IMR-90 (cell line): ENCODE results near the gene COX10. TPM values are rescaled to one million over a fixed set of nuclear protein-coding genes. Genes with fewer than 3 reads are reported as not detected.
"Not testable (repeated sequence)": the region's sequence is repeated elsewhere in the genome, so short reads cannot be mapped to it uniquely, and the experiment has no call there.

Experiments
- ATAC-seq: fragments of 200-7000 bp; cut with Tn5 transposase; 2 replicates; pipeline ENCODE4 v1.9.1; 2020; ENCODE audit warnings: low read depth, mild to moderate bottlenecking, moderate library complexity
- BruUV-seq: library from RNA; stranded (reverse); fragments of 400-500 nt; replicated peaks from 2 replicates; lab custom pipeline; 2021; lab: Mats Ljungman, UMichigan
- CTCF ChIA-PET: fragments of 300-600 bp; formaldehyde crosslinking; extraction: SDS; loops from one replicate; lab custom pipeline; 2021; ENCODE audit warnings: antibody characterized with exemption; lab: Yijun Ruan, JAX
- POLR2A ChIA-PET: fragments of 300-600 bp; sonication (Branson Sonifier 250); formaldehyde crosslinking; loops from one replicate; lab custom pipeline; 2022; ENCODE audit warnings: antibody characterized with exemption; ENCODE audit not compliant: unreplicated experiment; lab: Charles Lee
- DNase-seq: peaks from one replicate; pipeline ENCODE4 v3.0.0; 2013
- H2AFZ ChIP-seq: replicated peaks from 2 replicates; pipeline ENCODE3; 2013; ENCODE audit warnings: low read length, mild to moderate bottlenecking; ENCODE audit not compliant: poor library complexity
- H2AK5ac ChIP-seq: 2 replicates; pipeline ENCODE4 v1.6.1; 2013; ENCODE audit warnings: low read depth, low read length, inconsistent platforms
- H2AK9ac ChIP-seq: replicated peaks from 2 replicates; pipeline ENCODE3; 2013; ENCODE audit warnings: mild to moderate bottlenecking, low read depth, low read length, moderate library complexity; ENCODE audit not compliant: poor library complexity
- H2BK120ac ChIP-seq: 2 replicates; pipeline ENCODE4 v1.6.1; 2013; ENCODE audit warnings: low read depth, low read length, inconsistent platforms
- H2BK15ac ChIP-seq: 3 replicates; pipeline ENCODE4 v1.6.1; 2013; ENCODE audit warnings: low read depth, low read length, inconsistent platforms
- H2BK20ac ChIP-seq: 2 replicates; pipeline ENCODE4 v1.6.1; 2013; ENCODE audit warnings: low read depth, mild to moderate bottlenecking, inconsistent platforms, low read length, moderate library complexity
- H2BK5ac ChIP-seq: 2 replicates; pipeline ENCODE4 v1.6.1; 2013; ENCODE audit warnings: mild to moderate bottlenecking, low read depth, low read length, inconsistent platforms; ENCODE audit not compliant: poor library complexity, severe bottlenecking
- H3K14ac ChIP-seq: replicated peaks from 2 replicates; pipeline ENCODE4 v1.6.1; 2013; ENCODE audit warnings: low read depth, low read length, inconsistent platforms
- H3K18ac ChIP-seq: 2 replicates; pipeline ENCODE4 v1.6.1; 2013; ENCODE audit warnings: low read depth, low read length, control low read depth
- H3K23ac ChIP-seq: 2 replicates; pipeline ENCODE4 v1.6.1; 2013; ENCODE audit warnings: low read depth, low read length, inconsistent platforms
- H3K27ac ChIP-seq: 2 replicates; pipeline ENCODE4 v1.5.1; 2013; ENCODE audit warnings: mild to moderate bottlenecking, control low read depth, low read length; ENCODE audit not compliant: insufficient read depth
- H3K27me3 ChIP-seq: 2 replicates; pipeline ENCODE4 v1.6.1; 2013; ENCODE audit warnings: low read length; ENCODE audit not compliant: control insufficient read depth, insufficient read depth
- H3K36me3 ChIP-seq: 2 replicates; pipeline ENCODE4 v1.6.1; 2013; ENCODE audit warnings: low read length, mixed read lengths; ENCODE audit not compliant: control insufficient read depth, insufficient read depth
- H3K4ac ChIP-seq: 2 replicates; pipeline ENCODE4 v1.6.1; 2013; ENCODE audit warnings: low read depth, low read length, inconsistent platforms
- H3K4me1 ChIP-seq: 2 replicates; pipeline ENCODE4 v1.6.1; 2013; ENCODE audit warnings: low read length, mixed read lengths; ENCODE audit not compliant: control insufficient read depth, insufficient read depth
- H3K4me2 ChIP-seq: 2 replicates; pipeline ENCODE4 v1.6.1; 2013; ENCODE audit warnings: low read depth, mild to moderate bottlenecking, control low read depth, low read length, moderate library complexity
- H3K4me3 ChIP-seq: 2 replicates; pipeline ENCODE4 v1.5.1; 2013; ENCODE audit warnings: low read depth, mild to moderate bottlenecking, control low read depth, low read length, moderate library complexity; ENCODE audit not compliant: insufficient read depth
- H3K56ac ChIP-seq: 2 replicates; pipeline ENCODE4 v1.6.1; 2013; ENCODE audit warnings: low read length, inconsistent platforms; ENCODE audit not compliant: insufficient read depth; ENCODE audit errors: extremely low read depth
- H3K79me1 ChIP-seq, 2 experiments: 2 replicates each; pipeline ENCODE4 v1.6.1; 2013; ENCODE audit warnings: low read length in 2 of 2, inconsistent platforms in 1 of 2, low read depth in 1 of 2
- H3K9ac ChIP-seq: 2 replicates; pipeline ENCODE4 v1.6.1; 2013; ENCODE audit warnings: low read depth, low read length, control low read depth
- H3K9me1 ChIP-seq: 2 replicates; pipeline ENCODE4 v1.6.1; 2013; ENCODE audit warnings: low read length, inconsistent platforms; ENCODE audit not compliant: insufficient read depth
- H3K9me3 ChIP-seq: 2 replicates; pipeline ENCODE4 v1.6.1; 2013; ENCODE audit warnings: low read length; ENCODE audit not compliant: control insufficient read depth, insufficient read depth
- H4K20me1 ChIP-seq: 2 replicates; pipeline ENCODE4 v1.6.1; 2013; ENCODE audit warnings: low read length, inconsistent platforms; ENCODE audit not compliant: insufficient read depth
- H4K5ac ChIP-seq: 2 replicates; pipeline ENCODE4 v1.6.1; 2013; ENCODE audit warnings: mild to moderate bottlenecking, low read depth, low read length, control low read depth
- H4K8ac ChIP-seq, 2 experiments: 2 replicates each; pipeline ENCODE4 v1.6.1; 2013; ENCODE audit warnings: low read depth in 2 of 2, low read length in 2 of 2, control low read depth in 1 of 2, inconsistent platforms in 1 of 2
- H4K91ac ChIP-seq: 2 replicates; pipeline ENCODE4 v1.6.1; 2013; ENCODE audit warnings: low read depth, low read length, inconsistent platforms; ENCODE audit not compliant: insufficient read depth
- WGBS, 2 experiments: methylation state at CpG; one replicate each; pipeline versions ENCODE4 v1.1.5 to v1.1.7; 2013; ENCODE audit warnings: missing lambda C conversion rate in 2 of 2; ENCODE audit not compliant: insufficient read length in 1 of 2; ENCODE audit errors: extremely low coverage in 2 of 2; 5-methylcytosine and 5-hydroxymethylcytosine counted together
- dilution Hi-C: fragments of 300-500 bp; cut with HindIII; formaldehyde crosslinking; loops from one replicate; pipeline ENCODE4 v1.14.3; 2018; ENCODE audit warnings: low sequenced_read_pairs; ENCODE audit not compliant: unreplicated experiment
- in situ Hi-C: fragments of 300-500 bp; cut with MboI; formaldehyde crosslinking; loops from 3 replicates; pipeline ENCODE4 v1.14.3; 2019; ENCODE audit warnings: low sequenced_read_pairs, inconsistent platforms, mixed read lengths
- intact Hi-C: fragments of 100-400 bp; cut with micrococcal nuclease; formaldehyde crosslinking; loops from 2 replicates; pipeline ENCODE4 v1.10.0; 2022
- polyA plus RNA-seq, 3 experiments: library from polyadenylated mRNA; depleted of rRNA; stranded (reverse); fragments of >200 nt; gene quantifications; 2 replicates each; pipeline ENCODE4 v1.2.3, GENCODE V29; 2012; ENCODE audit warnings: low replicate concordance in 1 of 3
- total RNA-seq: library from RNA; depleted of rRNA; stranded (reverse); fragments of >200 nt; gene quantifications from 2 replicates; pipeline ENCODE4 v1.2.3, GENCODE V29; 2012

Gene COX10
- total and polyA plus RNA-seq, 2 of the 4 experiments (the other 2 are of a cell fraction) = 15.4 to 16.1 TPM

- H3K27ac ChIP-seq, H3K9me3 ChIP-seq, H3K79me1 ChIP-seq, CTCF ChIA-PET, H3K14ac ChIP-seq, H3K4me1 ChIP-seq, H3K4me3 ChIP-seq, H4K91ac ChIP-seq, in situ Hi-C loops, BruUV-seq, H2AFZ ChIP-seq, H2AK9ac ChIP-seq, H2BK5ac ChIP-seq, ATAC-seq, H3K4me2 ChIP-seq, H2AK5ac ChIP-seq, H3K27me3 ChIP-seq, DNase-seq, H3K36me3 ChIP-seq, H3K18ac ChIP-seq, H4K20me1 ChIP-seq, H2BK20ac ChIP-seq, intact Hi-C loops, H3K9me1 ChIP-seq, H2BK120ac ChIP-seq, H2BK15ac ChIP-seq, H3K23ac ChIP-seq, H4K8ac ChIP-seq, H3K9ac ChIP-seq, POLR2A ChIA-PET, H4K5ac ChIP-seq, dilution Hi-C loops, H3K4ac ChIP-seq, H3K56ac ChIP-seq: not testable (repeated sequence)
- no CpG with 5 or more reads among the region's 5 CpGs for WGBS, 2 experiments
Observed at GRCh38 chr17:14239271-14239670, 170.0 kb downstream of the COX10 start.
